Peyer's patch (tissue), 4 donors: ENCODE measurements around the gene HCRTR1.

Source experiments
- POLR2A ChIP-seq, 2 donors: fragments of 450-650 bp; IDR thresholded peaks; one replicate each; pipeline ENCODE4 v1.5.1; 2017; ENCODE audit warnings: antibody characterized with exemption in 2 of 2, mild to moderate bottlenecking in 2 of 2, moderate library complexity in 2 of 2
- TF ChIP-seq, protein P1 (sequence below), 6 experiments: fragments of 450-650 bp in 4 of 6; fragments of 200-600 bp in 2 of 6; sonication (generic) in 1 of 6; IDR thresholded peaks; one replicate each; pipeline ENCODE4 v1.5.1; 2017 to 2019; ENCODE audit warnings: antibody characterized with exemption in 6 of 6, mild to moderate bottlenecking in 3 of 6, moderate library complexity in 1 of 6

GRCh38 chr1:31617916-31618746, 642 bp downstream of the HCRTR1 start:
- TF ChIP-seq, protein P1, sequence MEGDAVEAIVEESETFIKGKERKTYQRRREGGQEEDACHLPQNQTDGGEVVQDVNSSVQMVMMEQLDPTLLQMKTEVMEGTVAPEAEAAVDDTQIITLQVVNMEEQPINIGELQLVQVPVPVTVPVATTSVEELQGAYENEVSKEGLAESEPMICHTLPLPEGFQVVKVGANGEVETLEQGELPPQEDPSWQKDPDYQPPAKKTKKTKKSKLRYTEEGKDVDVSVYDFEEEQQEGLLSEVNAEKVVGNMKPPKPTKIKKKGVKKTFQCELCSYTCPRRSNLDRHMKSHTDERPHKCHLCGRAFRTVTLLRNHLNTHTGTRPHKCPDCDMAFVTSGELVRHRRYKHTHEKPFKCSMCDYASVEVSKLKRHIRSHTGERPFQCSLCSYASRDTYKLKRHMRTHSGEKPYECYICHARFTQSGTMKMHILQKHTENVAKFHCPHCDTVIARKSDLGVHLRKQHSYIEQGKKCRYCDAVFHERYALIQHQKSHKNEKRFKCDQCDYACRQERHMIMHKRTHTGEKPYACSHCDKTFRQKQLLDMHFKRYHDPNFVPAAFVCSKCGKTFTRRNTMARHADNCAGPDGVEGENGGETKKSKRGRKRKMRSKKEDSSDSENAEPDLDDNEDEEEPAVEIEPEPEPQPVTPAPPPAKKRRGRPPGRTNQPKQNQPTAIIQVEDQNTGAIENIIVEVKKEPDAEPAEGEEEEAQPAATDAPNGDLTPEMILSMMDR (IDR thresholded peaks at IDR 0.05) = peak; percentile 39 to 76 (median 64)
- TF ChIP-seq POLR2A (IDR thresholded peaks at IDR 0.05) = no peak
